SK-N-SH (cell line): ENCODE data around the gene NIPSNAP3A. TPM values are rescaled to one million over a fixed set of nuclear protein-coding genes. Genes with fewer than 3 reads are reported as not detected.

Experiments
- CTCF ChIA-PET: fragments of 300-600, 350-600 bp; formaldehyde crosslinking; extraction: SDS; loops from one replicate; lab custom pipeline; 2021; lab: Yijun Ruan, JAX
- POLR2A ChIA-PET: fragments of 350-600 bp; sonication (Branson Sonifier 250); formaldehyde crosslinking; extraction: SDS; loops from one replicate; lab custom pipeline; 2020; ENCODE audit warnings: antibody characterized with exemption, inconsistent platforms; lab: Yijun Ruan, JAX
- DNase-seq: peaks from one replicate; pipeline ENCODE4 v3.0.0; 2012
- H2AFZ ChIP-seq: fragments of 200-600 bp; sonication (generic); 2 replicates; pipeline ENCODE4 v1.8.1; 2016; ENCODE audit warnings: antibody characterized with exemption, mild to moderate bottlenecking, low read depth
- H3F3A ChIP-seq: fragments of 200-600 bp; sonication (generic); replicated peaks from 2 replicates; pipeline ENCODE3; 2016; ENCODE audit warnings: antibody characterized with exemption, mild to moderate bottlenecking; ENCODE audit not compliant: insufficient read depth
- H3K27ac ChIP-seq, 2 experiments: fragments of 200-500 bp in 1 of 2; fragments of 200-600 bp in 1 of 2; sonication (Bioruptor generic) in 1 of 2; sonication (generic), shearing (Covaris generic) in 1 of 2; 2 replicates each; pipeline versions ENCODE4 v1.5.1 to v1.6.1; 2014 to 2016; ENCODE audit warnings: low read depth in 2 of 2, inconsistent platforms in 1 of 2, low read length in 1 of 2, mild to moderate bottlenecking in 1 of 2, mixed read lengths in 1 of 2
- H3K27me3 ChIP-seq: fragments of 200-600 bp; sonication (generic), shearing (Covaris generic); 2 replicates; pipeline ENCODE4 v1.6.1; 2016; ENCODE audit warnings: mixed run types; ENCODE audit not compliant: insufficient read depth
- H3K36me3 ChIP-seq, 2 experiments: fragments of 200-500 bp in 1 of 2; fragments of 200-600 bp in 1 of 2; sonication (Bioruptor generic) in 1 of 2; sonication (generic) in 1 of 2; replicated peaks in 1 of 2; 2 replicates each; pipeline versions ENCODE3 to v1.5.1; 2014 to 2016; ENCODE audit warnings: low read length in 1 of 2, mild to moderate bottlenecking in 1 of 2; ENCODE audit not compliant: insufficient read depth in 2 of 2, control insufficient read depth in 1 of 2
- H3K4me1 ChIP-seq, 2 experiments: fragments of 200-500 bp in 1 of 2; fragments of 200-600 bp in 1 of 2; sonication (Bioruptor generic) in 1 of 2; sonication (generic), shearing (Covaris generic) in 1 of 2; 2 replicates each; pipeline versions ENCODE4 v1.5.1 to v1.6.1; 2014 to 2016; ENCODE audit warnings: low read depth in 1 of 2, low read length in 1 of 2, mixed run types in 1 of 2; ENCODE audit not compliant: insufficient read depth in 2 of 2, control insufficient read depth in 1 of 2
- H3K4me2 ChIP-seq: fragments of 200-600 bp; sonication (generic), shearing (Covaris generic); 2 replicates; pipeline ENCODE4 v1.6.1; 2017; ENCODE audit warnings: mixed run types
- H3K4me3 ChIP-seq, 2 experiments: fragments of 200-500 bp in 1 of 2; fragments of 200-600 bp in 1 of 2; sonication (Bioruptor generic) in 1 of 2; sonication (generic), shearing (Covaris generic) in 1 of 2; 2 replicates each; pipeline versions ENCODE4 v1.5.1 to v1.8.1; 2014 to 2016; ENCODE audit warnings: low read depth in 2 of 2, inconsistent platforms in 1 of 2, low read length in 1 of 2, mild to moderate bottlenecking in 1 of 2, mixed read lengths in 1 of 2, moderate library complexity in 1 of 2
- H3K79me2 ChIP-seq: fragments of 200-600 bp; sonication (generic); 2 replicates; pipeline ENCODE4 v1.8.1; 2017; ENCODE audit warnings: mild to moderate bottlenecking; ENCODE audit not compliant: insufficient read depth
- H3K9ac ChIP-seq: fragments of 200-600 bp; sonication (generic); 2 replicates; pipeline ENCODE4 v1.6.1; 2017; ENCODE audit warnings: mixed run types
- H3K9me2 ChIP-seq: fragments of 200-600 bp; sonication (generic); 2 replicates; pipeline ENCODE4 v1.6.1; 2017; ENCODE audit warnings: mixed run types
- H3K9me3 ChIP-seq: fragments of 200-600 bp; sonication (generic); 2 replicates; pipeline ENCODE4 v1.6.1; 2017; ENCODE audit warnings: mixed run types, mild to moderate bottlenecking, moderate library complexity
- H4K20me1 ChIP-seq: fragments of 200-600 bp; sonication (generic); 2 replicates; pipeline ENCODE4 v1.6.1; 2017; ENCODE audit warnings: mild to moderate bottlenecking, mixed run types; ENCODE audit not compliant: insufficient read depth
- ELF1 ChIP-seq: IDR thresholded peaks from 2 replicates; pipeline ENCODE4 v1.4.0; 2012
- EP300 ChIP-seq, 2 experiments: IDR thresholded peaks; 2 replicates each; pipeline versions ENCODE4 v1.4.0 to v1.6.1; 2012; ENCODE audit warnings: borderline replicate concordance in 1 of 2, low read depth in 1 of 2, low read length in 1 of 2
- EZH2phosphoT487 ChIP-seq: fragments of 200-600 bp; sonication (generic); IDR thresholded peaks from 2 replicates; pipeline ENCODE4 v1.6.1; 2017; ENCODE audit warnings: low read depth, mixed run types, mild to moderate bottlenecking, antibody characterized with exemption, moderate library complexity, borderline replicate concordance
- FOSL2 ChIP-seq: IDR thresholded peaks from 2 replicates; pipeline ENCODE4 v1.4.0; 2012; ENCODE audit warnings: low read depth, mild to moderate bottlenecking, moderate library complexity, borderline replicate concordance
- FOXJ3 ChIP-seq: sonication (generic); formaldehyde crosslinking; IDR thresholded peaks from 2 replicates; pipeline ENCODE4 v1.5.1; 2020; ENCODE audit warnings: mild to moderate bottlenecking, missing genetic modification reagents
- GABPA ChIP-seq: IDR thresholded peaks from 2 replicates; pipeline ENCODE4 v1.4.0; 2012; ENCODE audit warnings: low read depth, mild to moderate bottlenecking
- IRF3 ChIP-seq: fragments of 150-350 bp; IDR thresholded peaks from 2 replicates; pipeline ENCODE4 v1.6.1; 2016; ENCODE audit warnings: mild to moderate bottlenecking, low read depth, low read length
- JUND ChIP-seq: IDR thresholded peaks from 2 replicates; pipeline ENCODE4 v1.4.0; 2012
- MAX ChIP-seq: IDR thresholded peaks from 2 replicates; pipeline ENCODE4 v1.4.0; 2012; ENCODE audit warnings: low read depth
- MEF2A ChIP-seq: IDR thresholded peaks from 2 replicates; pipeline ENCODE4 v1.4.0; 2012; ENCODE audit warnings: low read depth, borderline replicate concordance
- NRF1 ChIP-seq: IDR thresholded peaks from 2 replicates; pipeline ENCODE4 v1.6.1; 2012; ENCODE audit warnings: low read depth, mild to moderate bottlenecking, low read length
- POLR2AphosphoS5 ChIP-seq: IDR thresholded peaks from 2 replicates; pipeline ENCODE4 v1.6.1; 2012; ENCODE audit warnings: low read depth, low read length
- REST ChIP-seq: IDR thresholded peaks from 2 replicates; pipeline ENCODE4 v1.6.1; 2012; ENCODE audit warnings: mild to moderate bottlenecking, low read depth, low read length, moderate library complexity
- SIN3A ChIP-seq: IDR thresholded peaks from 2 replicates; pipeline ENCODE4 v1.6.1; 2012; ENCODE audit warnings: low read depth, mild to moderate bottlenecking, low read length, moderate library complexity, borderline replicate concordance
- TAF1 ChIP-seq: IDR thresholded peaks from 2 replicates; pipeline ENCODE4 v1.6.1; 2012; ENCODE audit warnings: low read depth, mild to moderate bottlenecking, low read length, moderate library complexity, borderline replicate concordance
- TCF12 ChIP-seq: IDR thresholded peaks from 2 replicates; pipeline ENCODE4 v1.4.0; 2012
- USF1 ChIP-seq: IDR thresholded peaks from 2 replicates; pipeline ENCODE4 v1.4.0; 2012; ENCODE audit warnings: low read depth, borderline replicate concordance
- YY1 ChIP-seq: IDR thresholded peaks from 2 replicates; pipeline ENCODE4 v1.4.0; 2012; ENCODE audit warnings: low read depth, mild to moderate bottlenecking
- ZBTB33 ChIP-seq: IDR thresholded peaks from 2 replicates; pipeline ENCODE4 v1.4.0; 2012; ENCODE audit warnings: low read depth, borderline replicate concordance
- WGBS: methylation state at CpG from one replicate; pipeline ENCODE4 v1.1.6; 2017; ENCODE audit warnings: low lambda C conversion rate; 5-methylcytosine and 5-hydroxymethylcytosine counted together
- polyA plus RNA-seq, 3 experiments: library from polyadenylated mRNA; depleted of rRNA; stranded (reverse); fragments of >200 nt; gene quantifications; 2 replicates each; pipeline ENCODE4 v1.2.3, GENCODE V29; 2012

NIPSNAP3A gene
- polyA plus RNA-seq, 1 of the 3 experiments (the other 2 are of a cell fraction), result 29.2 TPM

- TF ChIP-seq EP300 (IDR thresholded peaks at IDR 0.05; ENCODE audit: borderline replicate concordance in 1 of 2, low read depth in 1 of 2, low read length in 1 of 2), result no peak
- TF ChIP-seq IRF3, result no peak
- no peak for TF ChIP-seq SIN3A
- TF ChIP-seq MAX, result no peak
- no peak for TF ChIP-seq NRF1
- TF ChIP-seq MEF2A, result no peak
- no peak for TF ChIP-seq YY1
- Histone ChIP-seq H3K9me2 (no peaks in the 10 kb centered on the region), H3K4me2 (no peak overlapping the region), H3K9ac (no peak overlapping the region), H3K4me1 (peaks cover 0 to 19% of the 10 kb centered on the region in 2 experiments; a peak in 2 of 4 replicates), H2AFZ (no peak overlapping the region), H3K4me3 (no peak overlapping the region), H3F3A (no peaks in the 10 kb centered on the region), H3K79me2 (no peaks in the 10 kb centered on the region), H4K20me1 (no peaks in the 10 kb centered on the region), H3K27ac (no peak overlapping the region), H3K36me3 (peaks cover 0 to 45% of the 10 kb centered on the region in 2 experiments), H3K9me3 (no peaks in the 10 kb centered on the region), H3K27me3 (no peaks in the 10 kb centered on the region)
- no peak for DNase-seq
- POLR2A ChIA-PET, result interaction anchor here (0.6 kb wide), 1 partner anchor 902 kb away, joined by 3 read pairs; no protein-coding TSS in a partner anchor
- 100% methylated on average over 2 of the region's 2 CpGs for WGBS
- CTCF ChIA-PET, result no interaction called here
Measured at GRCh38 chr9:104805441-104805840, 58.0 kb downstream of the NIPSNAP3A start.

GRCh38 chr9:104808035-104808614 is 60.6 kb downstream of the NIPSNAP3A start:
- no peak overlapping the region for H3K9ac ChIP-seq
- H3K36me3 ChIP-seq, result peaks cover 0 to 42% of the 10 kb centered on the region in 2 experiments
- POLR2A ChIA-PET, result no interaction called here
- no peaks in the 10 kb centered on the region for H3K9me3 ChIP-seq
- 72% methylated on average over 3 of the region's 3 CpGs for WGBS
- peaks cover 0 to 4% of the 10 kb centered on the region in 2 experiments; a peak in 2 of 4 replicates for H3K4me1 ChIP-seq
- no peaks in the 10 kb centered on the region for H4K20me1 ChIP-seq
- no peaks in the 10 kb centered on the region for H3K9me2 ChIP-seq
- H3K27me3 ChIP-seq, result no peaks in the 10 kb centered on the region
- no peak overlapping the region for H3K4me2 ChIP-seq
- H3K4me3 ChIP-seq, result no peak overlapping the region
- peak; percentile 62 for DNase-seq
- peak overlapping the region in 1 of 2 experiments; percentile 28; a peak in 1 of 4 replicates for H3K27ac ChIP-seq
- no peak overlapping the region for H2AFZ ChIP-seq
- CTCF ChIA-PET, result interaction anchor here (0.6 to 4.2 kb wide), 21 partner anchors 9 to 611 kb away, joined by 3 to 21 read pairs (median 5); no protein-coding TSS in a partner anchor
- no peaks in the 10 kb centered on the region for H3F3A ChIP-seq
- H3K79me2 ChIP-seq, result no peaks in the 10 kb centered on the region
- TF ChIP-seq EZH2phosphoT487 (no peak), MEF2A (no peak), ZBTB33 (no peak), USF1 (no peak), FOSL2 (no peak), GABPA (no peak), TAF1 (no peak), FOXJ3 (no peak), POLR2AphosphoS5 (no peak), EP300 (IDR thresholded peaks at IDR 0.05; ENCODE audit: borderline replicate concordance in 1 of 2, low read depth in 1 of 2, low read length in 1 of 2) (no peak; a peak in 1 of 4 replicates), TCF12 (no peak), ELF1 (no peak), REST (no peak), JUND (no peak), YY1 (no peak), SIN3A (no peak)
